ENCODE measurements around the gene CYP39A1. TPM values are rescaled to one million over a fixed set of nuclear protein-coding genes. Genes with fewer than 3 reads are reported as not detected.
"Not testable (repeated sequence)": the region's sequence is repeated elsewhere in the genome, so short reads cannot be mapped to it uniquely, and the experiment has no call there.

The CYP39A1 gene
- total RNA-seq, 1 experiment from 2014 or later, result 2.6 TPM

- no peaks in the 10 kb centered on the region for H3K36me3 ChIP-seq
- DNase-seq, result no peak
- no peaks in the 10 kb centered on the region for H3K27me3 ChIP-seq
- no peak overlapping the region for H3K4me3 ChIP-seq
- H3K27ac ChIP-seq, result no peak overlapping the region
- H3K4me1 ChIP-seq, result no peaks in the 10 kb centered on the region
- no peaks in the 10 kb centered on the region for H3K9me3 ChIP-seq (replicated peaks)
Measured at GRCh38 chr6:46661483-46661882, 8.9 kb upstream of the CYP39A1 start.

- H3K9me3 ChIP-seq (replicated peaks), result no peaks in the 10 kb centered on the region
- no peaks in the 10 kb centered on the region for H3K4me1 ChIP-seq
- H3K4me3 ChIP-seq, result no peak overlapping the region
- no peak for DNase-seq
- H3K27ac ChIP-seq, result no peak overlapping the region
- H3K27me3 ChIP-seq, result no peaks in the 10 kb centered on the region
- H3K36me3 ChIP-seq, result no peaks in the 10 kb centered on the region
Measured at GRCh38 chr6:46657642-46658041, 5.0 kb upstream of the CYP39A1 start.

- H3K9me3 ChIP-seq (replicated peaks), result no peaks in the 10 kb centered on the region
- peak; percentile 3 to 4 for DNase-seq
- no peak overlapping the region for H3K27ac ChIP-seq
- no peaks in the 10 kb centered on the region for H3K36me3 ChIP-seq
- no peak overlapping the region for H3K4me3 ChIP-seq
- 0 out of 2 replicates have a peak, but pooled peaks cover 3% of the 10 kb centered on the region for H3K4me1 ChIP-seq
- no peaks in the 10 kb centered on the region for H3K27me3 ChIP-seq
Measured at GRCh38 chr6:46655803-46656202, 3.2 kb upstream of the CYP39A1 start.

GRCh38 chr6:46653439-46654195 is 999 bp upstream of the CYP39A1 start:
- Histone ChIP-seq H3K27ac (no peak overlapping the region), H3K4me3 (peak overlapping the region; percentile 57), H3K36me3 (no peaks in the 10 kb centered on the region), H3K4me1 (0 out of 2 replicates have a peak, but pooled peaks cover 3% of the 10 kb centered on the region), H3K9me3 (replicated peaks) (no peaks in the 10 kb centered on the region), H3K27me3 (no peaks in the 10 kb centered on the region)
- DNase-seq, result no peak

- H3K4me1 ChIP-seq, result 0 out of 2 replicates have a peak, but pooled peaks cover 3% of the 10 kb centered on the region
- H3K27ac ChIP-seq, result no peak overlapping the region
- H3K4me3 ChIP-seq, result peak overlapping the region; percentile 57
- peak in 1 of 2 experiments; percentile 1 for DNase-seq
- H3K27me3 ChIP-seq, result no peaks in the 10 kb centered on the region
- H3K36me3 ChIP-seq, result no peaks in the 10 kb centered on the region
- no peaks in the 10 kb centered on the region for H3K9me3 ChIP-seq (replicated peaks)
Measured at GRCh38 chr6:46652232-46652602, 401 bp downstream of the CYP39A1 start.

GRCh38 chr6:46651816-46652215 is 802 bp downstream of the CYP39A1 start:
- H3K4me1 ChIP-seq, result 0 out of 2 replicates have a peak, but pooled peaks cover 3% of the 10 kb centered on the region
- H3K4me3 ChIP-seq, result peak overlapping the region; percentile 57
- no peak for DNase-seq
- H3K27ac ChIP-seq, result no peak overlapping the region
- H3K9me3 ChIP-seq (replicated peaks), result no peaks in the 10 kb centered on the region
- no peaks in the 10 kb centered on the region for H3K27me3 ChIP-seq
- H3K36me3 ChIP-seq, result no peaks in the 10 kb centered on the region

GRCh38 chr6:46651006-46651405 is 1.6 kb downstream of the CYP39A1 start:
- H3K27me3 ChIP-seq, result no peaks in the 10 kb centered on the region
- H3K27ac ChIP-seq, result no peak overlapping the region
- H3K36me3 ChIP-seq, result no peaks in the 10 kb centered on the region
- no peak overlapping the region for H3K4me3 ChIP-seq
- no peaks in the 10 kb centered on the region for H3K9me3 ChIP-seq (replicated peaks)
- 0 out of 2 replicates have a peak, but pooled peaks cover 3% of the 10 kb centered on the region for H3K4me1 ChIP-seq
- DNase-seq, result no peak

GRCh38 chr6:46648869-46649492 is 3.6 kb downstream of the CYP39A1 start:
- Histone ChIP-seq H3K27me3 (no peaks in the 10 kb centered on the region), H3K27ac (no peak overlapping the region), H3K4me3 (no peak overlapping the region), H3K4me1 (0 out of 2 replicates have a peak, but pooled peaks cover 3% of the 10 kb centered on the region), H3K36me3 (no peaks in the 10 kb centered on the region), H3K9me3 (replicated peaks) (no peaks in the 10 kb centered on the region)
- DNase-seq, result no peak

- not testable (repeated sequence) for H3K27ac ChIP-seq; DNase-seq; H3K9me3 ChIP-seq (replicated peaks); H3K4me1 ChIP-seq; H3K4me3 ChIP-seq; H3K36me3 ChIP-seq; H3K27me3 ChIP-seq
Measured at GRCh38 chr6:46648108-46648507, 4.5 kb downstream of the CYP39A1 start.

GRCh38 chr6:46645265-46645664 is 7.4 kb downstream of the CYP39A1 start:
- H3K4me1 ChIP-seq, result no peaks in the 10 kb centered on the region
- H3K27me3 ChIP-seq, result no peaks in the 10 kb centered on the region
- H3K27ac ChIP-seq, result no peak overlapping the region
- DNase-seq, result no peak
- H3K4me3 ChIP-seq, result no peak overlapping the region
- no peaks in the 10 kb centered on the region for H3K9me3 ChIP-seq (replicated peaks)
- H3K36me3 ChIP-seq, result no peaks in the 10 kb centered on the region

GRCh38 chr6:46642928-46643751 is 9.5 kb downstream of the CYP39A1 start:
- H3K4me3 ChIP-seq, result no peak overlapping the region
- no peak overlapping the region for H3K27ac ChIP-seq
- H3K36me3 ChIP-seq, result no peaks in the 10 kb centered on the region
- no peaks in the 10 kb centered on the region for H3K4me1 ChIP-seq
- H3K9me3 ChIP-seq (replicated peaks), result no peaks in the 10 kb centered on the region
- no peaks in the 10 kb centered on the region for H3K27me3 ChIP-seq
- no peak for DNase-seq

- no peaks in the 10 kb centered on the region for H3K36me3 ChIP-seq
- no peaks in the 10 kb centered on the region for H3K4me1 ChIP-seq
- no peak overlapping the region for H3K4me3 ChIP-seq
- H3K27me3 ChIP-seq, result no peaks in the 10 kb centered on the region
- no peaks in the 10 kb centered on the region for H3K9me3 ChIP-seq (replicated peaks)
- no peak overlapping the region for H3K27ac ChIP-seq
- no peak for DNase-seq
Measured at GRCh38 chr6:46638650-46639049, 14.0 kb downstream of the CYP39A1 start.

- Histone ChIP-seq H3K4me1 (no peaks in the 10 kb centered on the region), H3K36me3 (no peaks in the 10 kb centered on the region), H3K9me3 (replicated peaks) (no peaks in the 10 kb centered on the region), H3K27me3 (no peaks in the 10 kb centered on the region), H3K27ac (no peak overlapping the region), H3K4me3 (no peak overlapping the region)
- no peak for DNase-seq
Measured at GRCh38 chr6:46637933-46638332, 14.7 kb downstream of the CYP39A1 start.

- Histone ChIP-seq H3K9me3 (replicated peaks) (no peaks in the 10 kb centered on the region), H3K4me1 (no peaks in the 10 kb centered on the region), H3K27ac (no peak overlapping the region), H3K36me3 (no peaks in the 10 kb centered on the region), H3K4me3 (no peak overlapping the region), H3K27me3 (no peaks in the 10 kb centered on the region)
- no peak for DNase-seq
Measured at GRCh38 chr6:46637145-46637544, 15.5 kb downstream of the CYP39A1 start.

- Histone ChIP-seq H3K4me1 (no peaks in the 10 kb centered on the region), H3K36me3 (no peaks in the 10 kb centered on the region), H3K27me3 (no peaks in the 10 kb centered on the region), H3K27ac (no peak overlapping the region), H3K4me3 (no peak overlapping the region), H3K9me3 (replicated peaks) (no peaks in the 10 kb centered on the region)
- DNase-seq, result no peak
Measured at GRCh38 chr6:46635462-46635861, 17.2 kb downstream of the CYP39A1 start.
